Keratinocyte (primary cell): ENCODE measurements around the gene EIF3B. TPM values are rescaled to one million over a fixed set of nuclear protein-coding genes. Genes with fewer than 3 reads are reported as not detected.
"Not testable (repeated sequence)": the region's sequence is repeated elsewhere in the genome, so short reads cannot be mapped to it uniquely, and the experiment has no call there.

Experiments
- DNase-seq: peaks from one replicate; pipeline ENCODE4 v3.0.0-alpha.2; 2011; ENCODE audit warnings: low read depth, missing footprints, low spot score
- FAIRE-seq: peaks from 2 replicates; lab custom pipeline; 2011; peaks lifted over from hg19 to GRCh38; lab: Jason Lieb, UNC
- H2AFZ ChIP-seq: 2 replicates; pipeline ENCODE4 v1.6.0; 2012; ENCODE audit warnings: low read length, control low read depth, inconsistent platforms; ENCODE audit not compliant: control insufficient read depth
- H3K27ac ChIP-seq: 2 replicates; pipeline ENCODE4 v1.5.1; 2011; ENCODE audit warnings: low read length; ENCODE audit not compliant: control insufficient read depth, insufficient read depth
- H3K27me3 ChIP-seq: 3 replicates; pipeline ENCODE4 v1.6.0; 2011; ENCODE audit warnings: low read length; ENCODE audit not compliant: control insufficient read depth, insufficient read depth; ENCODE audit errors: extremely low read depth
- H3K36me3 ChIP-seq, 2 experiments: 2 replicates in 1 of 2; 3 replicates in 1 of 2; pipeline ENCODE4 v1.5.1; 2011; ENCODE audit warnings: low read length in 2 of 2, mild to moderate bottlenecking in 1 of 2; ENCODE audit not compliant: control insufficient read depth in 2 of 2, insufficient read depth in 2 of 2; ENCODE audit errors: extremely low read depth in 1 of 2
- H3K4me1 ChIP-seq: 3 replicates; pipeline ENCODE4 v1.5.1; 2011; ENCODE audit warnings: low read length; ENCODE audit not compliant: control insufficient read depth, insufficient read depth; ENCODE audit errors: extremely low read depth
- H3K4me2 ChIP-seq: 3 replicates; pipeline ENCODE4 v1.6.0; 2011; ENCODE audit warnings: low read depth, low read length; ENCODE audit not compliant: control insufficient read depth, insufficient read depth; ENCODE audit errors: extremely low read depth
- H3K4me3 ChIP-seq, 3 experiments: fragments of 200-600 bp in 1 of 3; sonication (generic) in 1 of 3; 2 replicates in 2 of 3; 3 replicates in 1 of 3; pipeline ENCODE4 v1.5.1; 2011 to 2016; ENCODE audit warnings: low read length in 3 of 3, mild to moderate bottlenecking in 3 of 3, control low read depth in 2 of 3, inconsistent platforms in 1 of 3, low read depth in 1 of 3, mixed read lengths in 1 of 3, mixed run types in 1 of 3, moderate library complexity in 1 of 3; ENCODE audit not compliant: control insufficient read depth in 2 of 3, insufficient read depth in 2 of 3; ENCODE audit errors: extremely low read depth in 1 of 3
- H3K79me2 ChIP-seq: 2 replicates; pipeline ENCODE4 v1.6.0; 2012; ENCODE audit warnings: low read length; ENCODE audit not compliant: control insufficient read depth, insufficient read depth
- H3K9ac ChIP-seq: 3 replicates; pipeline ENCODE4 v1.6.0; 2011; ENCODE audit warnings: low read length; ENCODE audit not compliant: control insufficient read depth, insufficient read depth; ENCODE audit errors: extremely low read depth
- H3K9me1 ChIP-seq: 3 replicates; pipeline ENCODE4 v1.6.0; 2011; ENCODE audit warnings: low read length; ENCODE audit not compliant: control insufficient read depth, insufficient read depth; ENCODE audit errors: extremely low read depth
- H3K9me3 ChIP-seq: 2 replicates; pipeline ENCODE4 v1.5.1; 2012; ENCODE audit warnings: low read depth, low read length; ENCODE audit not compliant: control insufficient read depth
- H4K20me1 ChIP-seq: 3 replicates; pipeline ENCODE4 v1.6.0; 2011; ENCODE audit warnings: low read length; ENCODE audit not compliant: control insufficient read depth, insufficient read depth; ENCODE audit errors: extremely low read depth
- CTCF ChIP-seq, 3 experiments: IDR thresholded peaks in 1 of 3; conservative IDR thresholded peaks in 1 of 3; optimal IDR thresholded peaks in 1 of 3; 2 replicates in 2 of 3; 3 replicates in 1 of 3; pipeline versions ENCODE3 to v1.5.1; 2011; ENCODE audit warnings: low read length in 3 of 3, mild to moderate bottlenecking in 3 of 3, moderate library complexity in 2 of 3, control low read depth in 1 of 3, inconsistent platforms in 1 of 3; ENCODE audit not compliant: insufficient read depth in 2 of 3; ENCODE audit errors: extremely low read depth in 1 of 3
- EZH2 ChIP-seq: IDR thresholded peaks from one replicate; pipeline ENCODE4 v1.6.1; 2012; ENCODE audit warnings: inconsistent platforms, mild to moderate bottlenecking, low read length, moderate library complexity
- dilution Hi-C: fragments of 300-500 bp; cut with MboI; formaldehyde crosslinking; loops from one replicate; pipeline ENCODE4 v1.7.0; 2020; ENCODE audit warnings: low sequenced_read_pairs; ENCODE audit not compliant: extremely low pct_ligation_motif_present
- polyA plus RNA-seq, 5 experiments: library from polyadenylated mRNA; depleted of rRNA in 3 of 5; stranded (reverse) in 3 of 5; stranded (forward) in 1 of 5; unstranded in 1 of 5; fragments of >200 nt; gene quantifications; 1 replicate in 1 of 5; 2 replicates in 3 of 5; 3 replicates in 1 of 5; pipeline versions ENCODE4 v1.2.1 to v1.2.3, GENCODE V29; 2011 to 2012; ENCODE audit warnings: missing spikeins in 2 of 5, low read depth in 1 of 5, low replicate concordance in 1 of 5

EIF3B gene
- polyA plus RNA-seq, 1 donor (not counting 4 experiments of a cell fraction or from before 2014, with no cell fraction given), result 169 TPM

- H3K9ac ChIP-seq, result no peak overlapping the region
- no peaks in the 10 kb centered on the region for H3K9me1 ChIP-seq
- H3K4me1 ChIP-seq, result no peaks in the 10 kb centered on the region
- H4K20me1 ChIP-seq, result no peaks in the 10 kb centered on the region
- no peak overlapping the region for H2AFZ ChIP-seq
- DNase-seq (no peak), FAIRE-seq (no peak)
- H3K27ac ChIP-seq, result no peak overlapping the region
- H3K27me3 ChIP-seq, result no peaks in the 10 kb centered on the region
- H3K79me2 ChIP-seq, result no peaks in the 10 kb centered on the region
- H3K4me3 ChIP-seq, result no peak overlapping the region
- H3K4me2 ChIP-seq, result no peak overlapping the region
- no peaks in the 10 kb centered on the region for H3K36me3 ChIP-seq
- no peaks in the 10 kb centered on the region for H3K9me3 ChIP-seq
- TF ChIP-seq EZH2, result no peak
- TF ChIP-seq CTCF (optimal IDR thresholded peaks at IDR 0.05 in 1 of 3, IDR thresholded peaks at IDR 0.05 in 1 of 3, conservative IDR thresholded peaks at IDR 0.05 in 1 of 3; ENCODE audit: extremely low read depth in 1 of 3, insufficient read depth in 2 of 3, low read length in 3 of 3), result no peak
- dilution Hi-C loops, result no loop called here
Measured at GRCh38 chr7:2330493-2330892, 24.1 kb upstream of the EIF3B start.

- H3K27me3 ChIP-seq, result no peaks in the 10 kb centered on the region
- H3K36me3 ChIP-seq, result no peaks in the 10 kb centered on the region
- H2AFZ ChIP-seq, result no peak overlapping the region
- no peaks in the 10 kb centered on the region for H3K9me3 ChIP-seq
- no peaks in the 10 kb centered on the region for H3K9me1 ChIP-seq
- no peaks in the 10 kb centered on the region for H3K79me2 ChIP-seq
- FAIRE-seq (no peak), DNase-seq (no peak)
- H4K20me1 ChIP-seq, result no peaks in the 10 kb centered on the region
- no peak overlapping the region for H3K9ac ChIP-seq
- no peaks in the 10 kb centered on the region for H3K4me1 ChIP-seq
- no peak overlapping the region for H3K4me2 ChIP-seq
- dilution Hi-C loops, result no loop called here
- H3K4me3 ChIP-seq, result no peak overlapping the region
- TF ChIP-seq CTCF (optimal IDR thresholded peaks at IDR 0.05 in 1 of 3, IDR thresholded peaks at IDR 0.05 in 1 of 3, conservative IDR thresholded peaks at IDR 0.05 in 1 of 3; ENCODE audit: extremely low read depth in 1 of 3, insufficient read depth in 2 of 3, low read length in 3 of 3) (no peak), EZH2 (no peak)
- no peak overlapping the region for H3K27ac ChIP-seq
Measured at GRCh38 chr7:2331707-2332106, 22.9 kb upstream of the EIF3B start.

GRCh38 chr7:2332606-2333231 lies 21.9 kb upstream of the EIF3B start:
- dilution Hi-C loops, H3K36me3 ChIP-seq, H3K9ac ChIP-seq, H3K9me3 ChIP-seq, H3K79me2 ChIP-seq, H3K9me1 ChIP-seq, FAIRE-seq, H3K4me2 ChIP-seq, H2AFZ ChIP-seq, H3K27me3 ChIP-seq, H3K4me1 ChIP-seq, DNase-seq, H4K20me1 ChIP-seq, H3K4me3 ChIP-seq, H3K27ac ChIP-seq: not testable (repeated sequence)
